CD4-positive, alpha-beta T cell treated with Interleukin-4 for 1 hour (primary cell): ENCODE results near the gene ACTL7A.
A peak's percentile ranks its signal among the peaks of the same experiment; 100 is the strongest.
"Not testable (repeated sequence)": the region's sequence is repeated elsewhere in the genome, so short reads cannot be mapped to it uniquely, and the experiment has no call there.

Experiments used
- DNase-seq, 2 donors: peaks; one replicate each; pipeline ENCODE4 v3.0.0-alpha.2; 2020 to 2022

Gene ACTL7A

GRCh38 chr9:108882052-108882888 is 20.2 kb downstream of the ACTL7A start:
- DNase-seq = no peak

- DNase-seq = no peak
Measured at GRCh38 chr9:108883085-108883484, 21.0 kb downstream of the ACTL7A start.

- DNase-seq = no peak
Measured at GRCh38 chr9:108884701-108885100, 22.6 kb downstream of the ACTL7A start.

- DNase-seq = no peak
Measured at GRCh38 chr9:108885643-108886348, 23.7 kb downstream of the ACTL7A start.

- DNase-seq = not testable (repeated sequence)
Measured at GRCh38 chr9:108886594-108887271, 24.7 kb downstream of the ACTL7A start.

GRCh38 chr9:108889649-108890067 is 27.6 kb downstream of the ACTL7A start:
- DNase-seq = peak in 1 of 2 donors; percentile 17

- DNase-seq = no peak
Measured at GRCh38 chr9:108894225-108894997, 32.3 kb downstream of the ACTL7A start.

- no peak for DNase-seq
Measured at GRCh38 chr9:108897324-108898096, 35.4 kb downstream of the ACTL7A start.

- DNase-seq = not testable (repeated sequence)
Measured at GRCh38 chr9:108899023-108899695, 37.1 kb downstream of the ACTL7A start.

- DNase-seq = no peak
Measured at GRCh38 chr9:108900176-108900575, 38.1 kb downstream of the ACTL7A start.

GRCh38 chr9:108903420-108904103 is 41.5 kb downstream of the ACTL7A start:
- no peak for DNase-seq

GRCh38 chr9:108904161-108904560 is 42.1 kb downstream of the ACTL7A start:
- DNase-seq = no peak

- DNase-seq = no peak
Measured at GRCh38 chr9:108905494-108905893, 43.4 kb downstream of the ACTL7A start.

- no peak for DNase-seq
Measured at GRCh38 chr9:108910402-108910801, 48.3 kb downstream of the ACTL7A start.

- DNase-seq = no peak
Measured at GRCh38 chr9:108910914-108911313, 48.8 kb downstream of the ACTL7A start.

GRCh38 chr9:108911820-108912219 is 49.8 kb downstream of the ACTL7A start:
- peak in 1 of 2 donors; percentile 26 for DNase-seq
